Osteoblast (primary cell): ENCODE measurements around the gene PRCD. TPM values are rescaled to one million over a fixed set of nuclear protein-coding genes. Genes with fewer than 3 reads are reported as not detected.
"Not testable (repeated sequence)": the region's sequence is repeated elsewhere in the genome, so short reads cannot be mapped to it uniquely, and the experiment has no call there.

Experiments used
- DNase-seq: peaks from one replicate; pipeline ENCODE4 v3.0.0; 2011; ENCODE audit warnings: low spot score, mixed read lengths; ENCODE audit not compliant: insufficient read length; ENCODE audit errors: missing footprints
- H2AFZ ChIP-seq: 2 replicates; pipeline ENCODE4 v1.6.0; 2011; ENCODE audit warnings: mild to moderate bottlenecking, low read length
- H3K27ac ChIP-seq: 2 replicates; pipeline ENCODE4 v1.5.1; 2011; ENCODE audit warnings: mild to moderate bottlenecking, low read depth, low read length, moderate library complexity
- H3K27me3 ChIP-seq: 2 replicates; pipeline ENCODE4 v1.6.0; 2012; ENCODE audit warnings: mild to moderate bottlenecking, control low read depth, inconsistent platforms, low read length, moderate library complexity; ENCODE audit not compliant: insufficient read depth
- H3K36me3 ChIP-seq: 2 replicates; pipeline ENCODE4 v1.5.1; 2011; ENCODE audit warnings: mild to moderate bottlenecking, low read length, control low read depth, moderate library complexity; ENCODE audit not compliant: insufficient read depth
- H3K4me1 ChIP-seq: 2 replicates; pipeline ENCODE4 v1.5.1; 2011; ENCODE audit warnings: mild to moderate bottlenecking, low read length, control low read depth, moderate library complexity; ENCODE audit not compliant: insufficient read depth
- H3K4me2 ChIP-seq: 2 replicates; pipeline ENCODE4 v1.6.0; 2011; ENCODE audit warnings: mild to moderate bottlenecking, low read length; ENCODE audit not compliant: insufficient read depth
- H3K4me3 ChIP-seq: fragments of 200-600 bp; sonication (generic); 3 replicates; pipeline ENCODE4 v1.5.1; 2012; ENCODE audit warnings: mild to moderate bottlenecking, low read length, inconsistent platforms; ENCODE audit not compliant: insufficient read depth
- H3K79me2 ChIP-seq: 2 replicates; pipeline ENCODE4 v1.6.0; 2012; ENCODE audit warnings: mild to moderate bottlenecking, low read length, control low read depth, inconsistent platforms; ENCODE audit not compliant: insufficient read depth
- H3K9me3 ChIP-seq: 2 replicates; pipeline ENCODE4 v1.5.1; 2011; ENCODE audit warnings: low read depth, low read length, control low read depth
- H4K20me1 ChIP-seq: 2 replicates; pipeline ENCODE4 v1.6.0; 2012; ENCODE audit warnings: mild to moderate bottlenecking, low read length, control low read depth; ENCODE audit not compliant: insufficient read depth
- total RNA-seq: library from RNA; depleted of rRNA; stranded (reverse); fragments of >200 nt; gene quantifications from 2 replicates; pipeline ENCODE4 v1.2.3, GENCODE V29; 2012
- TF ChIP-seq, protein P1 (sequence below): IDR thresholded peaks from 2 replicates; pipeline ENCODE4 v1.5.1; 2011; ENCODE audit warnings: mild to moderate bottlenecking, low read depth, low read length, moderate library complexity; ENCODE audit errors: extremely low read depth

Gene PRCD
- total RNA-seq, 1 donor: 4.0 TPM

DNA sequence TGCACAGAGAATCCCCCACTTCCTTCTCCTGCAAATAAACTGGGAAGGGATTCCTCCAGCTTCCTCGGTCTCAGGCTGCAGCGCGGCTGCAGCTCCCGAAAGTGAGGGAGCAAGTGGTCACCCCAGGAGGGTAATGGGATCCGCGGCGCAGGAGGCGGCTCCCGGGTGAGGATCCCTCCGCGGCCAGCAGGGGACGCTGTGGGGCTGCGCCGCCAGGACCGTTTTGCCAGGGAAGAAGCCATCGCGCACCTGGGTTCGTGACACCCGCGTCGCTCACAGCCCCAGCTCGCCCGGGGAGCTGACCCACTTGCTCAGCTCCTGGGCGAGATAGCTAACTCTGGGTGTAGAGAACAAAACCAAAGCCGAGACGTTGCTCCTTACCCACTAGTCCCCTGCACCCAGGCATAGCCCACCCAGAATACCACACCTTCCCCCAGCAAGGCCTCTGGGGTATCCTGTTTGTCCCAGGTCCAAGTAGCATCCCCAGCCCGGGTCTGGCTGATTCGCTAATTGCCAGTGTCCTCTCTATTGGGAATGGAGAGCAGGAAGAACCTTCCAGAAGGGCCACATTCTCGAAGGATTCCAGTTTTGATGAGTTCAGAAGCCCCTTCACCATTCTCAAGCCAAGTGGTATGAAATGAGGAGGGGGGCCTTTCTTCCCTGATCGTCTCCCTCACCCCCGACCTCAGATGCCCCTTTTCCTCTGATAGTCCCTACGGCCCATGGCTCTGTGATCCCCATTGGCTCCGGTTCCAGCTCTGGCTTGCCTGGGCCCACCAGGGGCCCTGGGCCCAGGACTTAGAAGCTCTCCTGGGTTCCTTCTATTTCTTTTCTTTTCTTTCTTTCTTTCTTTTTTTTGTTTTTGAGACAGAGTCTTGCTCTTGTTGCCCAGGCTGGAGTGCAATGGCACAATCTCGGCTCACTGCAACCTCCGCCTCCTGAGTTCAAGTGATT is 16.5 kb upstream of the PRCD start:
- no peaks in the 10 kb centered on the region for H3K36me3 ChIP-seq
- TF ChIP-seq, protein P1, sequence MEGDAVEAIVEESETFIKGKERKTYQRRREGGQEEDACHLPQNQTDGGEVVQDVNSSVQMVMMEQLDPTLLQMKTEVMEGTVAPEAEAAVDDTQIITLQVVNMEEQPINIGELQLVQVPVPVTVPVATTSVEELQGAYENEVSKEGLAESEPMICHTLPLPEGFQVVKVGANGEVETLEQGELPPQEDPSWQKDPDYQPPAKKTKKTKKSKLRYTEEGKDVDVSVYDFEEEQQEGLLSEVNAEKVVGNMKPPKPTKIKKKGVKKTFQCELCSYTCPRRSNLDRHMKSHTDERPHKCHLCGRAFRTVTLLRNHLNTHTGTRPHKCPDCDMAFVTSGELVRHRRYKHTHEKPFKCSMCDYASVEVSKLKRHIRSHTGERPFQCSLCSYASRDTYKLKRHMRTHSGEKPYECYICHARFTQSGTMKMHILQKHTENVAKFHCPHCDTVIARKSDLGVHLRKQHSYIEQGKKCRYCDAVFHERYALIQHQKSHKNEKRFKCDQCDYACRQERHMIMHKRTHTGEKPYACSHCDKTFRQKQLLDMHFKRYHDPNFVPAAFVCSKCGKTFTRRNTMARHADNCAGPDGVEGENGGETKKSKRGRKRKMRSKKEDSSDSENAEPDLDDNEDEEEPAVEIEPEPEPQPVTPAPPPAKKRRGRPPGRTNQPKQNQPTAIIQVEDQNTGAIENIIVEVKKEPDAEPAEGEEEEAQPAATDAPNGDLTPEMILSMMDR: peak; percentile 92
- H3K4me3 ChIP-seq: no peak overlapping the region
- peak overlapping the region; percentile 66 for H2AFZ ChIP-seq
- H3K79me2 ChIP-seq: no peaks in the 10 kb centered on the region
- no peaks in the 10 kb centered on the region for H3K9me3 ChIP-seq
- peak overlapping the region; percentile 67 for H3K4me2 ChIP-seq
- no peaks in the 10 kb centered on the region for H3K27me3 ChIP-seq
- H4K20me1 ChIP-seq: no peaks in the 10 kb centered on the region
- H3K4me1 ChIP-seq: peaks cover 26% of the 10 kb centered on the region
- peak overlapping the region; percentile 3 for H3K27ac ChIP-seq
- DNase-seq: peak; percentile 95

GRCh38 chr17:76524598-76525512 is 15.0 kb upstream of the PRCD start:
- Histone ChIP-seq H2AFZ (no peak overlapping the region), H3K4me1 (peaks cover 41% of the 10 kb centered on the region)
- peak; percentile 87 for DNase-seq

DNA sequence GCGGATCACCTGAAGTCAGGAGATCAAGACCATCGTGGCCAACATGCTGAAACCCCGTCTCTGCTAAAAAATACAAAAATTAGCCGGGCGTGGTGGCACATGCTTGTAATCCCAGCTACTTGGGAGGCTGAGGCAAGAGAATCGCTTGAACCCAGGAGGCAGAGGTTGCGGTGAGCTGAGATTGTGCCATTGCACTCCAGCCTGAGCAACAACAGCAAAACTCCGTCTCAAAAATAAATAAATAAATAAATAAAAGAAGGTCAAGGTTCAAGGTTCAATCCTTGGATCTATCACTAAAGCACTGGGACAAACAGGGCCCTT is 14.4 kb upstream of the PRCD start:
- not testable (repeated sequence) for H3K79me2 ChIP-seq, H4K20me1 ChIP-seq, H3K4me3 ChIP-seq, H3K27me3 ChIP-seq, H3K4me2 ChIP-seq, H2AFZ ChIP-seq, H3K36me3 ChIP-seq, H3K9me3 ChIP-seq
- peak overlapping the region; percentile 69 for H3K27ac ChIP-seq
- peak; percentile 30 for DNase-seq
- peaks cover 47% of the 10 kb centered on the region for H3K4me1 ChIP-seq

More at GRCh38 chr17:76524598-76525512, 15.0 kb upstream of the PRCD start:
- Histone ChIP-seq H3K27me3 (no peaks in the 10 kb centered on the region), H3K79me2 (no peaks in the 10 kb centered on the region), H3K9me3 (no peaks in the 10 kb centered on the region), H3K36me3 (no peaks in the 10 kb centered on the region), H3K4me3 (no peak overlapping the region), H3K27ac (peak overlapping the region; percentile 69), H4K20me1 (no peaks in the 10 kb centered on the region), H3K4me2 (peak overlapping the region; percentile 0)
- TF ChIP-seq, protein P1: no peak

GRCh38 chr17:76527016-76527415 is 12.8 kb upstream of the PRCD start:
- peak overlapping the region; percentile 25 for H2AFZ ChIP-seq
- H3K27me3 ChIP-seq, H4K20me1 ChIP-seq, DNase-seq, H3K36me3 ChIP-seq, H3K9me3 ChIP-seq, H3K4me3 ChIP-seq, H3K79me2 ChIP-seq: not testable (repeated sequence)
- peaks cover 60% of the 10 kb centered on the region for H3K4me1 ChIP-seq
- H3K4me2 ChIP-seq: peak overlapping the region; percentile 65
- H3K27ac ChIP-seq: peak overlapping the region; percentile 98
